HEK293 (cell line): ENCODE results near the gene ZNF385D.

Experiments
- CTCF ChIA-PET: fragments of 350-600 bp; formaldehyde crosslinking; extraction: SDS; loops from one replicate; lab custom pipeline; 2021; ENCODE audit warnings: antibody characterized with exemption; lab: Yijun Ruan, JAX
- POLR2A ChIA-PET: fragments of 300-600 bp; formaldehyde crosslinking; extraction: SDS; loops from one replicate; lab custom pipeline; 2020; ENCODE audit warnings: antibody characterized with exemption, inconsistent platforms; lab: Yijun Ruan, JAX
- H3K27ac ChIP-seq: fragments of 200-500 bp; sonication (Bioruptor generic); 2 replicates; pipeline ENCODE4 v1.5.1; 2014; ENCODE audit warnings: low read depth, low read length, control low read depth, inconsistent platforms; ENCODE audit errors: extremely low read depth
- H3K36me3 ChIP-seq, 2 experiments: fragments of 200-500 bp in 1 of 2; sonication (Bioruptor generic) in 1 of 2; 1 replicate in 1 of 2; 2 replicates in 1 of 2; pipeline ENCODE4 v1.5.1; 2014 to 2017; ENCODE audit warnings: inconsistent platforms in 2 of 2, low read length in 2 of 2; ENCODE audit not compliant: control insufficient read depth in 2 of 2, insufficient read depth in 1 of 2
- H3K4me1 ChIP-seq: fragments of 200-500 bp; sonication (Bioruptor generic); 2 replicates; pipeline ENCODE4 v1.5.1; 2014; ENCODE audit warnings: mild to moderate bottlenecking, low read length, inconsistent platforms; ENCODE audit not compliant: control insufficient read depth, insufficient read depth
- H3K4me3 ChIP-seq: 2 replicates; pipeline ENCODE4 v1.5.1; 2011; ENCODE audit warnings: low read depth, mild to moderate bottlenecking, control low read depth, low read length, moderate library complexity
- H3K9me3 ChIP-seq: fragments of 200-500 bp; sonication (Bioruptor generic); 2 replicates; pipeline ENCODE4 v1.5.1; 2014; ENCODE audit warnings: low read depth, low read length, inconsistent platforms; ENCODE audit not compliant: control insufficient read depth, insufficient read depth
- AEBP2 ChIP-seq: fragments of 450-650 bp; formaldehyde crosslinking; IDR thresholded peaks from 2 replicates; pipeline ENCODE4 v1.5.1; 2016; ENCODE audit warnings: missing biosample characterization, missing genetic modification characterization, borderline replicate concordance
- GLI4 ChIP-seq: fragments of 450-650 bp; formaldehyde crosslinking; IDR thresholded peaks from 2 replicates; pipeline ENCODE4 v1.5.1; 2016; ENCODE audit warnings: missing biosample characterization, missing genetic modification characterization
- IKZF3 ChIP-seq: fragments of 450-650 bp; IDR thresholded peaks from 2 replicates; pipeline ENCODE4 v1.5.0; 2018; ENCODE audit warnings: missing biosample characterization, mild to moderate bottlenecking, missing genetic modification characterization, moderate library complexity
- KLF9 ChIP-seq: fragments of 450-650 bp; formaldehyde crosslinking; IDR thresholded peaks from 2 replicates; pipeline ENCODE4 v1.5.1; 2016; ENCODE audit warnings: missing biosample characterization, missing genetic modification characterization, low read depth
- PBX3 ChIP-seq: sonication (generic); formaldehyde crosslinking; IDR thresholded peaks from 2 replicates; pipeline ENCODE4 v1.8.1; 2022; ENCODE audit warnings: mild to moderate bottlenecking, moderate library complexity, missing genetic modification reagents
- REPIN1 ChIP-seq: fragments of 450-650 bp; formaldehyde crosslinking; IDR thresholded peaks from 2 replicates; pipeline ENCODE4 v1.5.1; 2017; ENCODE audit warnings: missing biosample characterization, missing genetic modification characterization, low read depth
- SCRT2 ChIP-seq: fragments of 450-650 bp; formaldehyde crosslinking; IDR thresholded peaks from 2 replicates; pipeline ENCODE4 v1.5.1; 2016; ENCODE audit warnings: missing biosample characterization, missing genetic modification characterization
- SP3 ChIP-seq: fragments of 450-650 bp; formaldehyde crosslinking; IDR thresholded peaks from 2 replicates; pipeline ENCODE4 v1.5.1; 2016; ENCODE audit warnings: missing biosample characterization, missing genetic modification characterization
- TCF7L2 ChIP-seq: IDR thresholded peaks from 2 replicates; pipeline ENCODE4 v1.6.1; 2011; ENCODE audit warnings: low read depth, mild to moderate bottlenecking, inconsistent platforms, low read length, moderate library complexity, borderline replicate concordance
- ZBTB7A ChIP-seq: fragments of 450-650 bp; formaldehyde crosslinking; IDR thresholded peaks from 2 replicates; pipeline ENCODE4 v1.5.1; 2016; ENCODE audit warnings: low read depth, missing biosample characterization, missing genetic modification characterization
- ZFP37 ChIP-seq: fragments of 450-650 bp; formaldehyde crosslinking; IDR thresholded peaks from 2 replicates; pipeline ENCODE4 v1.5.1; 2016; ENCODE audit warnings: missing biosample characterization, missing genetic modification characterization
- ZFP69B ChIP-seq: fragments of 450-650 bp; formaldehyde crosslinking; IDR thresholded peaks from 2 replicates; pipeline ENCODE4 v1.5.1; 2016; ENCODE audit warnings: missing biosample characterization, missing genetic modification characterization
- ZNF133 ChIP-seq: fragments of 450-650 bp; formaldehyde crosslinking; IDR thresholded peaks from 2 replicates; pipeline ENCODE4 v1.5.1; 2016; ENCODE audit warnings: missing biosample characterization, missing genetic modification characterization
- ZNF140 ChIP-seq: fragments of 450-650 bp; formaldehyde crosslinking; IDR thresholded peaks from 2 replicates; pipeline ENCODE4 v1.5.1; 2016; ENCODE audit warnings: missing biosample characterization, missing genetic modification characterization
- ZNF202 ChIP-seq: fragments of 450-650 bp; formaldehyde crosslinking; IDR thresholded peaks from 2 replicates; pipeline ENCODE4 v1.5.1; 2016; ENCODE audit warnings: missing biosample characterization, missing genetic modification characterization, borderline replicate concordance
- ZNF214 ChIP-seq: fragments of 450-650 bp; formaldehyde crosslinking; IDR thresholded peaks from 2 replicates; pipeline ENCODE4 v1.5.1; 2017; ENCODE audit warnings: missing biosample characterization, mild to moderate bottlenecking, missing genetic modification characterization, borderline replicate concordance
- ZNF404 ChIP-seq: fragments of 450-650 bp; formaldehyde crosslinking; IDR thresholded peaks from 2 replicates; pipeline ENCODE4 v1.5.1; 2017; ENCODE audit warnings: missing biosample characterization, missing genetic modification characterization
- ZNF473 ChIP-seq: fragments of 450-650 bp; formaldehyde crosslinking; IDR thresholded peaks from 2 replicates; pipeline ENCODE4 v1.5.1; 2017; ENCODE audit warnings: missing biosample characterization, missing genetic modification characterization
- ZNF48 ChIP-seq: fragments of 450-650 bp; formaldehyde crosslinking; IDR thresholded peaks from 2 replicates; pipeline ENCODE4 v1.5.1; 2016; ENCODE audit warnings: missing biosample characterization, missing genetic modification characterization
- ZNF501 ChIP-seq: fragments of 450-650 bp; formaldehyde crosslinking; IDR thresholded peaks from 2 replicates; pipeline ENCODE4 v1.5.1; 2016; ENCODE audit warnings: missing biosample characterization, missing genetic modification characterization
- ZNF518A ChIP-seq: fragments of 450-650 bp; formaldehyde crosslinking; conservative IDR thresholded peaks from 2 replicates; pipeline ENCODE4 v1.5.1; 2016; ENCODE audit warnings: low read depth, missing biosample characterization, missing genetic modification characterization
- ZNF544 ChIP-seq: fragments of 450-650 bp; formaldehyde crosslinking; IDR thresholded peaks from 2 replicates; pipeline ENCODE4 v1.5.0; 2017; ENCODE audit warnings: missing biosample characterization, missing genetic modification characterization
- ZNF561 ChIP-seq: fragments of 450-650 bp; IDR thresholded peaks from 2 replicates; pipeline ENCODE4 v1.5.1; 2018; ENCODE audit warnings: missing biosample characterization, missing genetic modification characterization, borderline replicate concordance
- ZNF777 ChIP-seq: fragments of 450-650 bp; formaldehyde crosslinking; IDR thresholded peaks from 2 replicates; pipeline ENCODE4 v1.5.1; 2017; ENCODE audit warnings: missing biosample characterization, missing genetic modification characterization, borderline replicate concordance
- ZNF830 ChIP-seq: fragments of 450-650 bp; IDR thresholded peaks from 2 replicates; pipeline ENCODE4 v1.5.0; 2018; ENCODE audit warnings: missing biosample characterization, missing genetic modification characterization, low read depth, mild to moderate bottlenecking, moderate library complexity
- ZNF837 ChIP-seq: fragments of 450-650 bp; formaldehyde crosslinking; IDR thresholded peaks from 2 replicates; pipeline ENCODE4 v1.5.1; 2016; ENCODE audit warnings: missing biosample characterization, missing genetic modification characterization
- ZSCAN5A ChIP-seq: fragments of 450-650 bp; formaldehyde crosslinking; IDR thresholded peaks from 2 replicates; pipeline ENCODE4 v1.5.1; 2016; ENCODE audit warnings: missing biosample characterization, missing genetic modification characterization
- TF ChIP-seq, protein P1 (sequence below): fragments of 450-650 bp; formaldehyde crosslinking; IDR thresholded peaks from 2 replicates; pipeline ENCODE4 v1.5.1; 2016; ENCODE audit warnings: missing biosample characterization, missing genetic modification characterization

The ZNF385D gene

DNA sequence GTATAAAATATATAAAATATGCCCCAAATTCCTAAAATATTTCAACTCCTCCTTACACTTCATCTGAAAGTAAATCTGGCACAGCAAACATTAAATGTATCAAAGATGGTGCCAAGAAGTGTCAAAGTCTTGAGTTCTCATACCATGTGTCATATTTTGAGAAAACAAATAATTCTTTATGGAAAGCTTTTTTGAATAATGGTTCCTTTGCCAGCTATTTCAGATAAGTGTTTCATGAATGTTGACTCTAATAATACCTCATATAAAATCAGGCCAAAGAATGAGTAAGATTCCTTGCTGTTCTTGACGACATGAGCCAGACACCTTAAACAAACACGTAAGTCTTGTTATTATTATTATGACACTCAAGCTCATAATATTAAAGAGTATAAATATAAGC is 30.3 kb upstream of the ZNF385D start:
- TF ChIP-seq REPIN1 (no peak), KLF9 (no peak), ZFP69B (tag by site-specific recombination) (no peak), ZFP37 (no peak), ZNF830 (no peak), ZNF518A (tag by site-specific recombination) (no peak), AEBP2 (no peak), ZNF561 (tag by site-specific recombination) (no peak), GLI4 (tag by site-specific recombination) (no peak), ZNF133 (no peak), SP3 (tag by site-specific recombination) (no peak), ZNF501 (no peak), ZSCAN5A (tag by site-specific recombination) (no peak)
- TF ChIP-seq, protein P1, sequence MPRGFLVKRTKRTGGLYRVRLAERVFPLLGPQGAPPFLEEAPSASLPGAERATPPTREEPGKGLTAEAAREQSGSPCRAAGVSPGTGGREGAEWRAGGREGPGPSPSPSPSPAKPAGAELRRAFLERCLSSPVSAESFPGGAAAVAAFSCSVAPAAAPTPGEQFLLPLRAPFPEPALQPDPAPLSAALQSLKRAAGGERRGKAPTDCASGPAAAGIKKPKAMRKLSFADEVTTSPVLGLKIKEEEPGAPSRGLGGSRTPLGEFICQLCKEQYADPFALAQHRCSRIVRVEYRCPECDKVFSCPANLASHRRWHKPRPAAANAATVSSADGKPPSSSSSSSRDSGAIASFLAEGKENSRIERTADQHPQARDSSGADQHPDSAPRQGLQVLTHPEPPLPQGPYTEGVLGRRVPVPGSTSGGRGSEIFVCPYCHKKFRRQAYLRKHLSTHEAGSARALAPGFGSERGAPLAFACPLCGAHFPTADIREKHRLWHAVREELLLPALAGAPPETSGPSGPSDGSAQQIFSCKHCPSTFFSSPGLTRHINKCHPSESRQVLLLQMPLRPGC, result no peak
- POLR2A ChIA-PET, result no interaction called here
- Histone ChIP-seq H3K9me3 (no peaks in the 10 kb centered on the region), H3K27ac (no peak overlapping the region), H3K4me1 (no peaks in the 10 kb centered on the region), H3K4me3 (no peak overlapping the region), H3K36me3 (no peaks in the 10 kb centered on the region)
- CTCF ChIA-PET, result no interaction called here

GRCh38 chr3:21779909-21780308 is 28.9 kb upstream of the ZNF385D start:
- H3K4me1 ChIP-seq, result no peaks in the 10 kb centered on the region
- POLR2A ChIA-PET, result no interaction called here
- CTCF ChIA-PET, result no interaction called here
- H3K4me3 ChIP-seq, result no peak overlapping the region
- no peaks in the 10 kb centered on the region for H3K36me3 ChIP-seq
- H3K9me3 ChIP-seq, result no peaks in the 10 kb centered on the region
- no peak overlapping the region for H3K27ac ChIP-seq
- TF ChIP-seq ZNF48 (tag by site-specific recombination) (no peak), ZNF202 (no peak), GLI4 (tag by site-specific recombination) (no peak), ZNF473 (tag by site-specific recombination) (no peak), ZNF214 (tag by site-specific recombination) (no peak), IKZF3 (tag by site-specific recombination) (no peak), ZNF140 (tag by site-specific recombination) (no peak), ZBTB7A (tag by site-specific recombination) (no peak), ZNF404 (tag by site-specific recombination) (no peak), ZFP37 (no peak), ZNF777 (tag by site-specific recombination) (no peak), ZNF837 (tag by site-specific recombination) (no peak), SCRT2 (tag by site-specific recombination) (no peak), TCF7L2 (no peak), ZNF544 (tag by site-specific recombination) (no peak), PBX3 (CRISPR knock-in tag) (no peak)
